GM21576 (cell line): ENCODE measurements around the gene OAS3.

Experiments
- ATAC-seq: cut with Tn5 transposase; IDR thresholded peaks from one replicate; pipeline ENCODE4 v1.9.1; 2021; ENCODE audit warnings: mild to moderate bottlenecking, moderate library complexity; ENCODE audit not compliant: unreplicated experiment

The OAS3 gene

DNA sequence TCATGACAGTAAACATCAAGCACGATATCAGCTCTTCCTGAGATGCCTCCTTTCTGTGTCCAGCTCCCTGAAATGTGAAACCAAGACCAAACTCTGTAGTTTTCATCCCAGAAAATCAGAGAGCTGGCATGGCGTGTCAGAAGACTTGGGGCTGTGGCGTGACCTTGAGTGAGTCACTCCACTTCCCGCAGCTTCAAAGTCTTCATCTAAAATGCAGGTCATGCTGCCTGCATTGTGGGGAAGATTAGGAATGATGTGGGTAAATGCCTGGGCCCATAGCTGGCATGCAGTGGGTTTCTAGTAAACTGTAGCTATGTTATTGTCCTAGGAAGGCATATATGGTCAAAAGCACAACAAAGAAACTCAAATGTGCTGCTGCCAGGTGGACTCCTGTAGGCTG is 68.9 kb downstream of the OAS3 start:
- ATAC-seq: no peak

DNA sequence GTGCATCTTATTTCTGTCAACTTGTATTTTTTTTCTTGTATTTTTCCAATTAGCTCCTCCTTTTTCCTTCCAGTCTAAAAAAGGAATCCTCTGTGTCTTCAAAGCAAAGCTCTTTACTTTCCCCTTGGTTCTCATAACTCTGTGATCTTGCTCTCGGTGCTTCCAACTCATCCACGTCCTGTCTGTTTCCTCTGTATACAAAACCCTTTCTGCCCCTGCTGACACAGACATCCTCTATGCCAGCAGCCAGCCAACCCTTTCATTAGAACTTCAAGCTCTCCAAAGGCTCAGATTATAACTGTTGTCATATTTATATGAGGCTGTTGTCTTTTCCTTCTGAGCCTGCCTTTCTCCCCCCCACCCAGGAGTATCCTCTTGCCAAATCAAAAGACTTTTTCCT is 72.4 kb downstream of the OAS3 start:
- no peak for ATAC-seq

DNA sequence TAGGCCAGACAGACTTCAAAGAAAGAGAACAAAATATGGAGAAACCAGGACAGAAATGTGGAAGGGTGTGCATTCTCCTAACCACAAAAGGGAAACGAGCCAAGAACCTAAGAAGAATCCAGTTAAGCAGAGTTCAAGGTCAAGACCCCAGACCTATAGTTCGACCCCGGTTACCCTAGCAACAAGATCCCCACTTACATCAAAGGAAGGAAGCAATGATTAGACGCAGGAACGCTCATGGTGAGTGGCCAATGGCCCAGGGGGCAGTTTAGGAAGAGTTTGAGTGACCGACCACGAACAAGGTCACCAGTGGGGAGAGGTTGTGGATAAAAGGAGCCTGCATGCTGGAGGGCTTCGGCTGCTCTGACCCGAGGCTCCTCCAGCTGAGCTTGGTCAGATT is 76.3 kb downstream of the OAS3 start:
- ATAC-seq: no peak

DNA sequence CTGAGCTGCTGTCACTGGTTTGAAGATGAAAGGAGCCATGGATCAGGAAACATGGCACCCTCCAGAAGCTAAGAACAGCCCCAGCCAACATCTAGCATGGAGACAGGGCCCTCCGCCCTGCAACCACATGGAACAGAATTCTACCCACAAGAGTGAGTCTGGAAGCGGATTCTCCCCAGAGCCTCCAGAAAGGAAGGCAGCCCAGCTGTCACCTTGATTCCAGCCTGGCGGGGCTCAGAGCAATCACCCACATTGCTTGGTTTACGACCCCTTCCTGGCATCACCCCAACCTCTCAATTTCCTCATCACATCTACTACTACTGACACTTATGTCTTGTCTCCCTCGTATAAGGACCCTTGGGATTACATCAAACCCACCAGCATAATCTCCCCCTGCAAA is 78.5 kb downstream of the OAS3 start:
- ATAC-seq: no peak

DNA sequence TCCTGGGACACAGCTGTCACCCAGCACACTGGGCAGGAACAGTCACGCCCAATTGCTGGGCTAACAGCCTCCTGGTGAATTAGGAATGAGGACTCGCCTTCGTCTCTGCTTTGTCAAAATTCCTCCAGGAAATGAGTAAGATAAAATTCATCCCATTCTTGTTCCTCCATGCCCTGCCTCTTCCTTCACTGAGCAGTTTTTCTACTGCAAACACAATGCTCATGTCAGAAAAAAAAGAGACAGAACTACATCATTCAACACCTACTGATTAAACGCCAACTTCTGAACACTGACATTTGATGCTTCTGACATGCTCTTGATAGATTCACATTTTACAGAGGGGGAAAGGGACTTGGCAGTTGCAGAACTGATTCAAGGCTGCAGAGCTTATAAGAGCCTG is 80.8 kb downstream of the OAS3 start:
- no peak for ATAC-seq

DNA sequence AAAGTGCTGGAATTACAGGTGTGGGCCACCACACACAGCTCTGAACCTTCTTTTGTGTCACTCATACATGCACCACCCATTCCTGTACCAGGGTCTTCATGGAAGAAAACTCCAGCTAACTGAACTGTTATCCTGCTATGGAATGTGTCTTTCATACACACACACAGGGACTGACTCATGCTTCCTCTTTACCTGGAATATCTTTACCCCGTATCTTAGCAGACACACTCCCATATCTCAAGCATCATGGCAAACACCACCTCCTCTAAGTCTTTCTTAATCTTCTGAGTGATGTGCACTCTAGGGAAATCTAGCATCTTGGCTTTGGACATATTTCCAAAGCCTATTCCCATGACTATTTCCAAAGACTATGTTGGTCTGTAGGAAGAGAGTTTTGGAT is 83.2 kb downstream of the OAS3 start:
- ATAC-seq: no peak
